ENCODE results near the gene KIF16B.

KIF16B gene

DNA sequence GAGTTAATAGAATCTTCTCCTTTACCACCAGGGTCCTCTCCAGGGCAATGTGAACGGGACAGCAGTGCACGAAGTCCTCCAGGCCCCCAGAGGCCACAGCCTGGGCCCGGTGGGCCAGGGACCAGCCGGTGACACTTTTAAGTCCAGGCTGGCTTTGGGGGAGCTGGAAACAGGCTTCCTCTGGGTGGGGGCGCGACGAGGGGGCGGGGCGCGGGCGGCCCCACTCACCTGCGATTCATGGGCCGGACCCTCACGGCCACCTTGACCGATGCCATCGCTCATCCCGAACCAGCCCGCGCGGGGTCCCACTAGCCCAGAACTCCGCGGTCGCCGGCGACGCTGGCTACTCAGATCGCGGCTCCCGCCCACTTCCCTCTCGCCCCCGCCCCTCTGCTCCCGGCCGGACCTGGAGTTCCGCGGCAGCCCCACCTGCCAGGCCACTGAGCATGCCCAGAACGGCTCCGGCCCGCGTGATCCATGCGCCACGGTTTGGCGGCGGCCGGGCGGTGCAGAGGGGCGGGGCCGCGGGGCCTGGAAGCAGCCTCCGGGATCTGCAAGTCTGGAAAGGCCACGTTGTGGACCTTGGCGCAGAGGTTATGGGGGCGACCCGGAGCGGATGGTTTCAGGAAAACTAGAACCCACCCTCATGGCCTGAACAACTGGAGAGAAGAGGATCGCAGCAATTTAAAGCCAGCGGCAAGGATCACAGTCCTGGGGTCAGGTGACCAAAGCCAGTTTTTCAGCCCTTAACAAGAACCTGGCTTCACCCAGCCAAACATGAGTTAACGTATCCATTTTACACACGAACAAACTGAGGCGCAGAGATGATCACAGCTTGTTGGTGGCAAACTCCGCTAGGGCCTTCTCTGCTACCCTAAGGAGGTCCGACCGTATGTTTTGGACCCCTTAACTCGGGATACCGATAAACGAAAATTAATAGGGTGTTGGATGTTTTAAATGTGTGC is at the start of gene KIF16B:
KIF16B (minus strand) TSS at position 448 of the 965 bp plus-strand sequence; CDS start at position 275, 173 bp downstream.
- H3K4me1 ChIP-seq (ENCODE audit: control insufficient read depth, insufficient read depth, low read length), result no peaks in the 10 kb centered on the region
- no peaks in the 10 kb centered on the region for H3K36me3 ChIP-seq (ENCODE audit: control insufficient read depth, insufficient read depth, low read length)
- no peaks in the 10 kb centered on the region for H3K27me3 ChIP-seq (ENCODE audit: control insufficient read depth, insufficient read depth, low read length)
- H3K27ac ChIP-seq (ENCODE audit: low read length), result no peak within 1 kb of the TSS
- 100% methylated on average over 1 of the region's 65 CpGs for WGBS (ENCODE audit: insufficient coverage, insufficient read length)
- no peaks in the 10 kb centered on the region for H3K9me3 ChIP-seq (ENCODE audit: control insufficient read depth, insufficient read depth, low read length)
- peak within 1 kb of the TSS; percentile 77; the same call in 1 of the 2 replicates for H3K4me3 ChIP-seq (ENCODE audit: low read length)
- peak; percentile 71 for DNase-seq (ENCODE audit: low read depth, low spot score)

DNA sequence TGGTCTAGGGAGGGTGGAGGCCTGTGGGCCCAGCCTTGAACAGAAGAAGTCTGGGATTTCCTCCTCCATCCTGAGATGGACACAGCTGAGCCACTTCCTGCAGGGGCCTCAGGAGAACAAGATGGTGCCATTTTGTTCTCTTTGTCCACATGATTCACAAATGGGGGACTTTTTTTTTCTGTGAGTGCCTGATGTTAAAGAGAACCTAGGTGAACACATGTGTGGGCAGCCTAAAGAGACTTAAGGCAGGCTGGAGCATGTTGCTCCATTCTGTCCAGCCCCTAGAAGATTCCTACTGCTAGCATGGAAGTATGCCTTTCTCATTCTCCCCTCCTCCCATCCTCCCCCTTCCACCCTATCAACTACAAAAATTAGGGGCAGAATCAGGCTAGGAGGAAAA is 49.3 kb upstream of the KIF16B start:
- Histone ChIP-seq H3K4me3 (ENCODE audit: low read length) (no peak overlapping the region), H3K36me3 (ENCODE audit: control insufficient read depth, insufficient read depth, low read length) (no peaks in the 10 kb centered on the region), H3K27ac (ENCODE audit: low read length) (no peak overlapping the region), H3K4me1 (ENCODE audit: control insufficient read depth, insufficient read depth, low read length) (no peaks in the 10 kb centered on the region), H3K9me3 (ENCODE audit: control insufficient read depth, insufficient read depth, low read length) (no peaks in the 10 kb centered on the region), H3K27me3 (ENCODE audit: control insufficient read depth, insufficient read depth, low read length) (no peaks in the 10 kb centered on the region)
- DNase-seq (ENCODE audit: low read depth, low spot score), result no peak

DNA sequence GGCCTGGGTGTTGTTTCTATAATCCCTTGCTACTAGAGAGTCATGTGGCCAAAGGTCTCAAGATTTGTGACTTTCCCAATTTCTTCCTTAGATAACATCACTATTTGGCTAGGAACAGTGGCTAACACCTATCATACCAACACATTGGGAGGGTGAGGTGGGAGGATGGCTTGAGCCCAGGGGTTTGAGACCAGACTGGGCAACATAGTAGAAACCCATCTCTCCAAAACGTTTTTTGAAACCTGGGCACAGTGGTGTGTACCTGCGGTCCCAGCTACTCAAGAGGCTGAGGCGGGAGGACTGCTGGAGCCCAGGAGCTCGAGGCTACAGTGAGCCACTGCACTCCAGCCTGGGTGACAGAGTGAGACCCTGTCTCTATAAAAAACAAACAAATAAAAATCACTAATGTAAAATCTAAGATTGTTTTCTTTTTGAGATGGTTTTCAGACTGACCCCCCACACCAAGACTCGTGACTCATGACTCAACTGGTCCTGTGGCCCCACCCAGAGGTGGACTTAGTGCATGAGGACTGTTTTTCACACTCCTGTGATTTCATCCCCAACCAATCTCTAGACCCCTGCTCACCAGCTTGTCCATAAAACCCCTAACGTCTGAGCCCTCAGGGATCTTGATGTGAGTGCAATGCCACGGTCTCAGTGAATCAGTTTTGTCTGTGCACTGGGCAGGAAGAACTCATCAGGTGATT is 48.3 kb upstream of the KIF16B start:
- Histone ChIP-seq H3K9me3 (ENCODE audit: control insufficient read depth, insufficient read depth, low read length) (no peaks in the 10 kb centered on the region), H3K27me3 (ENCODE audit: control insufficient read depth, insufficient read depth, low read length) (no peaks in the 10 kb centered on the region), H3K27ac (ENCODE audit: low read length) (no peak overlapping the region), H3K4me1 (ENCODE audit: control insufficient read depth, insufficient read depth, low read length) (no peaks in the 10 kb centered on the region), H3K4me3 (ENCODE audit: low read length) (no peak overlapping the region), H3K36me3 (ENCODE audit: control insufficient read depth, insufficient read depth, low read length) (no peaks in the 10 kb centered on the region)
- no CpG with 5 or more reads among the region's 7 CpGs for WGBS (ENCODE audit: insufficient coverage, insufficient read length)
- no peak for DNase-seq (ENCODE audit: low read depth, low spot score)

DNA sequence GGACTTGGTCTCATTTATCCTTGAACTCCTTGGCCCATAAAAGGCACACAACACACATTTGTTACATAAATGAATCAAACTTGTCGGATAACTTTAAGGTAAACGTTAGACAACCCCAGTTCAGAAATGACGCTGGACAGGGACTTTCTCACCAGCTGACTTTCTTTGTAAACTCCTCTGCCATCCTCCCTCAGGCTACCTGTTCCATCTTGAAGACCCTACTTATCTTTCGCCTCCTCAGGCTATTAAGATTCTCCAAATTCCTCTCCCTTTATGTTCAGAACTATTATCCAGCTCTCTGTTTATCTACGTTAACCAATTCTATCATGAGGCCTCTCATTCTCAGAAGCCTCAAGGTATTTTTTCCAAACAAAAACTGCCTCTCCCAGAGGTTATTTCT is 47.7 kb upstream of the KIF16B start:
- Histone ChIP-seq H3K9me3 (ENCODE audit: control insufficient read depth, insufficient read depth, low read length) (no peaks in the 10 kb centered on the region), H3K36me3 (ENCODE audit: control insufficient read depth, insufficient read depth, low read length) (no peaks in the 10 kb centered on the region), H3K4me1 (ENCODE audit: control insufficient read depth, insufficient read depth, low read length) (no peaks in the 10 kb centered on the region), H3K27me3 (ENCODE audit: control insufficient read depth, insufficient read depth, low read length) (no peaks in the 10 kb centered on the region), H3K27ac (ENCODE audit: low read length) (no peak overlapping the region), H3K4me3 (ENCODE audit: low read length) (no peak overlapping the region)
- DNase-seq (ENCODE audit: low read depth, low spot score), result no peak
- WGBS (ENCODE audit: insufficient coverage, insufficient read length), result no CpG with 5 or more reads among the region's 5 CpGs

- no CpG with 5 or more reads among the region's 1 CpG for WGBS (ENCODE audit: insufficient coverage, insufficient read length)
- H3K4me1 ChIP-seq (ENCODE audit: control insufficient read depth, insufficient read depth, low read length), result no peaks in the 10 kb centered on the region
- DNase-seq (ENCODE audit: low read depth, low spot score), result no peak
Measured at GRCh38 chr20:16619953-16620352, 46.7 kb upstream of the KIF16B start.

GRCh38 chr20:16617056-16617455 is 43.8 kb upstream of the KIF16B start:
- WGBS (ENCODE audit: insufficient coverage, insufficient read length), result no CpG with 5 or more reads among the region's 2 CpGs

More at GRCh38 chr20:16619953-16620352, 46.7 kb upstream of the KIF16B start:
- no peaks in the 10 kb centered on the region for H3K27me3 ChIP-seq (ENCODE audit: control insufficient read depth, insufficient read depth, low read length)
- no peak overlapping the region for H3K4me3 ChIP-seq (ENCODE audit: low read length)
- H3K27ac ChIP-seq (ENCODE audit: low read length), result no peak overlapping the region
- no peaks in the 10 kb centered on the region for H3K9me3 ChIP-seq (ENCODE audit: control insufficient read depth, insufficient read depth, low read length)
- no peaks in the 10 kb centered on the region for H3K36me3 ChIP-seq (ENCODE audit: control insufficient read depth, insufficient read depth, low read length)

DNA sequence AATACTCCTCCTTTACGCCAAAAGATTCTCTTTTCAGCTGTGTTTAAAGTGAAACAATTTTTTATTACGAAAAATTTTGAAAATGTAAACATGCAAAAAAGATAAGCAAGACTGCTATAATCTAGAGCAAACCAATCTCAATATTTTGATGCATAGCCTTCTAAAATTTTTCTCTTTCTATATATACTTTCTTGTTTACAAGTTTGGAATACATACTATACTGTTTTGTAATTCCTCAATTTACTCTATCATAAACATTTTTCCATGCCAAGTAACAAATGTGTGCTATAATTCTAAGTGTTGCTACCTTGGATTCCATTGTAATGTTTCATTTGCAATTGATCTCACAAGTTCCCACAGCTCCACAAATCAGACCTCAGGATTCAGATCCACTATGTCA is 43.1 kb upstream of the KIF16B start:
- no CpG with 5 or more reads among the region's 2 CpGs for WGBS (ENCODE audit: insufficient coverage, insufficient read length)
- Histone ChIP-seq H3K4me3 (ENCODE audit: low read length) (no peak overlapping the region), H3K4me1 (ENCODE audit: control insufficient read depth, insufficient read depth, low read length) (no peaks in the 10 kb centered on the region), H3K9me3 (ENCODE audit: control insufficient read depth, insufficient read depth, low read length) (no peaks in the 10 kb centered on the region), H3K27ac (ENCODE audit: low read length) (no peak overlapping the region), H3K27me3 (ENCODE audit: control insufficient read depth, insufficient read depth, low read length) (no peaks in the 10 kb centered on the region), H3K36me3 (ENCODE audit: control insufficient read depth, insufficient read depth, low read length) (no peaks in the 10 kb centered on the region)
- no peak for DNase-seq (ENCODE audit: low read depth, low spot score)

More at GRCh38 chr20:16617056-16617455, 43.8 kb upstream of the KIF16B start:
- H3K27ac ChIP-seq (ENCODE audit: low read length), result no peak overlapping the region
- no peaks in the 10 kb centered on the region for H3K4me1 ChIP-seq (ENCODE audit: control insufficient read depth, insufficient read depth, low read length)
- H3K36me3 ChIP-seq (ENCODE audit: control insufficient read depth, insufficient read depth, low read length), result no peaks in the 10 kb centered on the region
- no peak overlapping the region for H3K4me3 ChIP-seq (ENCODE audit: low read length)
- no peaks in the 10 kb centered on the region for H3K9me3 ChIP-seq (ENCODE audit: control insufficient read depth, insufficient read depth, low read length)
- no peak for DNase-seq (ENCODE audit: low read depth, low spot score)
- H3K27me3 ChIP-seq (ENCODE audit: control insufficient read depth, insufficient read depth, low read length), result no peaks in the 10 kb centered on the region

DNA sequence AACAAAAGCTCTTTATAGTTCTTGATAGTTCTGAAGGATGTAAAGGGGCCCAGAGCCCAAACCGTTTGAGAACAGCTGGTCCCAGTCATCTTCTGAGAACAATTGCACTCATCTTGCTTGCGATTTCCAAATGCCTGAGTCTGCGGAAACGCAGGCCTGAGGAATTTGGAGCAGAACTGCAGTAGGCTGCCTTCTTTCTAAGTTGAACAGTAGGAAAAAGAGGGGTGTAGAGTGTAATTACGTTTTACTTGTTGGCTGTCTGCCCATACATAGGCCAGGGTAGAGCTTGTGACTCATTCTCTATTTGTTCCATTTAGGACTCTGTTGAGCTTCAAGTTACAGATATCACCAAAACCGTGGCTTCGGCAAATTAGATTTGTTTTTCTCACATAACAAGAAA is 42.0 kb upstream of the KIF16B start:
- Histone ChIP-seq H3K9me3 (ENCODE audit: control insufficient read depth, insufficient read depth, low read length) (no peaks in the 10 kb centered on the region), H3K27ac (ENCODE audit: low read length) (no peak overlapping the region), H3K4me3 (ENCODE audit: low read length) (no peak overlapping the region), H3K4me1 (ENCODE audit: control insufficient read depth, insufficient read depth, low read length) (no peaks in the 10 kb centered on the region), H3K27me3 (ENCODE audit: control insufficient read depth, insufficient read depth, low read length) (no peaks in the 10 kb centered on the region), H3K36me3 (ENCODE audit: control insufficient read depth, insufficient read depth, low read length) (no peaks in the 10 kb centered on the region)
- WGBS (ENCODE audit: insufficient coverage, insufficient read length), result no CpG with 5 or more reads among the region's 7 CpGs
- no peak for DNase-seq (ENCODE audit: low read depth, low spot score)

- Histone ChIP-seq H3K4me1 (ENCODE audit: control insufficient read depth, insufficient read depth, low read length) (no peaks in the 10 kb centered on the region), H3K36me3 (ENCODE audit: control insufficient read depth, insufficient read depth, low read length) (no peaks in the 10 kb centered on the region), H3K4me3 (ENCODE audit: low read length) (no peak overlapping the region), H3K27me3 (ENCODE audit: control insufficient read depth, insufficient read depth, low read length) (no peaks in the 10 kb centered on the region), H3K27ac (ENCODE audit: low read length) (no peak overlapping the region), H3K9me3 (ENCODE audit: control insufficient read depth, insufficient read depth, low read length) (no peaks in the 10 kb centered on the region)
- DNase-seq (ENCODE audit: low read depth, low spot score), result no peak
- WGBS (ENCODE audit: insufficient coverage, insufficient read length), result no CpG with 5 or more reads among the region's 6 CpGs
Measured at GRCh38 chr20:16613954-16614353, 40.7 kb upstream of the KIF16B start.

GRCh38 chr20:16612706-16613105 is 39.5 kb upstream of the KIF16B start:
- H3K27ac ChIP-seq (ENCODE audit: low read length), result no peak overlapping the region
- H3K9me3 ChIP-seq (ENCODE audit: control insufficient read depth, insufficient read depth, low read length), result no peaks in the 10 kb centered on the region
- DNase-seq (ENCODE audit: low read depth, low spot score), result no peak
- H3K36me3 ChIP-seq (ENCODE audit: control insufficient read depth, insufficient read depth, low read length), result no peaks in the 10 kb centered on the region
- no peaks in the 10 kb centered on the region for H3K27me3 ChIP-seq (ENCODE audit: control insufficient read depth, insufficient read depth, low read length)
- H3K4me3 ChIP-seq (ENCODE audit: low read length), result no peak overlapping the region
- WGBS (ENCODE audit: insufficient coverage, insufficient read length), result no CpG with 5 or more reads among the region's 2 CpGs
- no peaks in the 10 kb centered on the region for H3K4me1 ChIP-seq (ENCODE audit: control insufficient read depth, insufficient read depth, low read length)
